Calu3 (cell line): Measurements from ENCODE around the gene TIGD2. TPM values are rescaled to one million over a fixed set of nuclear protein-coding genes. Genes with fewer than 3 reads are reported as not detected.

ENCODE experiments used
- BruUV-seq: library from RNA; stranded (reverse); fragments of 400-500 nt; replicated peaks from 2 replicates; lab custom pipeline; 2021; lab: Mats Ljungman, UMichigan
- CTCF ChIA-PET: fragments of 300-600 bp; sonication (Branson Sonifier 250); formaldehyde crosslinking; loops from one replicate; lab custom pipeline; 2022; ENCODE audit warnings: antibody characterized with exemption; lab: Charles Lee
- DNase-seq: peaks from one replicate; pipeline ENCODE4 v3.0.0; 2022
- H3K27ac Mint-ChIP-seq: one replicate; pipeline ENCODE4 v1.8.0; 2022; ENCODE audit warnings: mixed read lengths; ENCODE audit not compliant: unreplicated experiment
- H3K27me3 Mint-ChIP-seq: one replicate; pipeline ENCODE4 v1.8.0; 2022; ENCODE audit warnings: mixed read lengths; ENCODE audit not compliant: unreplicated experiment
- H3K36me3 Mint-ChIP-seq: one replicate; pipeline ENCODE4 v1.8.0; 2022; ENCODE audit warnings: mild to moderate bottlenecking, moderate library complexity, mixed read lengths; ENCODE audit not compliant: insufficient read depth, unreplicated experiment
- H3K4me1 Mint-ChIP-seq: one replicate; pipeline ENCODE4 v1.8.0; 2022; ENCODE audit warnings: mild to moderate bottlenecking, low read depth, mixed read lengths; ENCODE audit not compliant: unreplicated experiment
- H3K4me3 Mint-ChIP-seq: one replicate; pipeline ENCODE4 v1.8.0; 2022; ENCODE audit warnings: mild to moderate bottlenecking, low read depth, moderate library complexity, mixed read lengths; ENCODE audit not compliant: unreplicated experiment
- H3K9me3 Mint-ChIP-seq: one replicate; pipeline ENCODE4 v1.8.0; 2022; ENCODE audit warnings: low read depth, mixed read lengths; ENCODE audit not compliant: unreplicated experiment
- CTCF ChIP-seq: fragments of 200-600 bp; IDR thresholded peaks from one replicate; pipeline ENCODE4 v1.8.0; 2022; ENCODE audit warnings: antibody characterized with exemption; ENCODE audit not compliant: unreplicated experiment
- intact Hi-C: fragments of 100-400 bp; cut with micrococcal nuclease; formaldehyde crosslinking; loops from one replicate; pipeline ENCODE4 v1.10.0; 2022; ENCODE audit not compliant: unreplicated experiment
- total RNA-seq: library from RNA; stranded (reverse); gene quantifications from 2 replicates; pipeline ENCODE4 v1.2.3, GENCODE V29; 2022

Gene TIGD2
- total RNA-seq, 1 experiment from 2014 or later = 11.4 TPM

GRCh38 chr4:89070041-89070440 is 41.3 kb upstream of the TIGD2 start:
- CTCF ChIA-PET = no interaction called here
- Mint-ChIP-seq H3K9me3 (no peaks in the 10 kb centered on the region), H3K27ac (no peak overlapping the region), H3K4me3 (no peak overlapping the region), H3K36me3 (no peaks in the 10 kb centered on the region), H3K4me1 (no peaks in the 10 kb centered on the region), H3K27me3 (no peaks in the 10 kb centered on the region)
- no peak for DNase-seq
- no TSS peak for BruUV-seq
- TF ChIP-seq CTCF = no peak
- intact Hi-C loops = no loop called here

GRCh38 chr4:89071311-89071710 is 40.0 kb upstream of the TIGD2 start:
- CTCF ChIA-PET = no interaction called here
- no peak for TF ChIP-seq CTCF
- H3K27me3 Mint-ChIP-seq = no peaks in the 10 kb centered on the region
- BruUV-seq = no TSS peak
- H3K27ac Mint-ChIP-seq = no peak overlapping the region
- H3K4me1 Mint-ChIP-seq = no peaks in the 10 kb centered on the region
- DNase-seq = no peak
- intact Hi-C loops = no loop called here
- no peaks in the 10 kb centered on the region for H3K9me3 Mint-ChIP-seq
- H3K36me3 Mint-ChIP-seq = no peaks in the 10 kb centered on the region
- H3K4me3 Mint-ChIP-seq = no peak overlapping the region

- CTCF ChIA-PET = no interaction called here
Measured at GRCh38 chr4:89072921-89073320, 38.4 kb upstream of the TIGD2 start.

GRCh38 chr4:89077761-89078160 is 33.6 kb upstream of the TIGD2 start:
- H3K27me3 Mint-ChIP-seq = no peaks in the 10 kb centered on the region
- no peaks in the 10 kb centered on the region for H3K9me3 Mint-ChIP-seq
- intact Hi-C loops = no loop called here
- TF ChIP-seq CTCF = no peak
- no peak overlapping the region for H3K4me3 Mint-ChIP-seq
- no peaks in the 10 kb centered on the region for H3K36me3 Mint-ChIP-seq
- CTCF ChIA-PET = no interaction called here
- BruUV-seq = no TSS peak
- H3K4me1 Mint-ChIP-seq = no peaks in the 10 kb centered on the region
- DNase-seq = no peak
- no peak overlapping the region for H3K27ac Mint-ChIP-seq

More at GRCh38 chr4:89072921-89073320, 38.4 kb upstream of the TIGD2 start:
- BruUV-seq = no TSS peak
- H3K9me3 Mint-ChIP-seq = no peaks in the 10 kb centered on the region
- no peaks in the 10 kb centered on the region for H3K4me1 Mint-ChIP-seq
- TF ChIP-seq CTCF = no peak
- intact Hi-C loops = no loop called here
- H3K27ac Mint-ChIP-seq = no peak overlapping the region
- H3K4me3 Mint-ChIP-seq = no peak overlapping the region
- no peaks in the 10 kb centered on the region for H3K36me3 Mint-ChIP-seq
- DNase-seq = no peak
- no peaks in the 10 kb centered on the region for H3K27me3 Mint-ChIP-seq
